GM19240 (cell line): ENCODE measurements around the gene MGAT4D.
"Not testable (repeated sequence)": the region's sequence is repeated elsewhere in the genome, so short reads cannot be mapped to it uniquely, and the experiment has no call there.

Experiments
- DNase-seq: peaks from one replicate; pipeline ENCODE4 v3.0.0; 2011; ENCODE audit warnings: low spot score; ENCODE audit not compliant: insufficient read length

MGAT4D gene

GRCh38 chr4:140497747-140498636 is at the start of gene MGAT4D:
Gene MGAT4D, minus strand, starts transcription at chr4:140498293. Its CDS starts 71 bp downstream, at chr4:140498222.
- no peak for DNase-seq

- DNase-seq: no peak
Observed at GRCh38 chr4:140533951-140534480, 35.9 kb upstream of the MGAT4D start.

- no peak for DNase-seq
Observed at GRCh38 chr4:140529434-140529833, 31.3 kb upstream of the MGAT4D start.

GRCh38 chr4:140523857-140524742 is 26.0 kb upstream of the MGAT4D start, which contains the start of gene ELMOD2:
Gene ELMOD2, plus strand, starts transcription at chr4:140524168. Its CDS starts 1,261 bp downstream, at chr4:140525429.
- peak; percentile 94 for DNase-seq

GRCh38 chr4:140523370-140523856 is 25.3 kb upstream of the MGAT4D start:
- DNase-seq: no peak

GRCh38 chr4:140515423-140515822 is 17.3 kb upstream of the MGAT4D start:
- no peak for DNase-seq

- not testable (repeated sequence) for DNase-seq
Observed at GRCh38 chr4:140513765-140514164, 15.7 kb upstream of the MGAT4D start.

- DNase-seq: no peak
Observed at GRCh38 chr4:140504261-140504660, 6.2 kb upstream of the MGAT4D start.

GRCh38 chr4:140499391-140499790 is 1.3 kb upstream of the MGAT4D start:
- DNase-seq: no peak

- DNase-seq: no peak
Observed at GRCh38 chr4:140497405-140497746, 717 bp downstream of the MGAT4D start.

- DNase-seq: no peak
Observed at GRCh38 chr4:140485939-140486338, 12.2 kb downstream of the MGAT4D start.

GRCh38 chr4:140483445-140483844 is 14.6 kb downstream of the MGAT4D start:
- DNase-seq: no peak

GRCh38 chr4:140472156-140472555 is 25.9 kb downstream of the MGAT4D start:
- DNase-seq: no peak

GRCh38 chr4:140469791-140470733 is 28.0 kb downstream of the MGAT4D start:
- no peak for DNase-seq

GRCh38 chr4:140466146-140466545 is 31.9 kb downstream of the MGAT4D start:
- no peak for DNase-seq

GRCh38 chr4:140463614-140464013 is 34.5 kb downstream of the MGAT4D start:
- DNase-seq: no peak

GRCh38 chr4:140463182-140463581 is 34.9 kb downstream of the MGAT4D start:
- DNase-seq: no peak

GRCh38 chr4:140450352-140450751 is 47.7 kb downstream of the MGAT4D start:
- no peak for DNase-seq

GRCh38 chr4:140448830-140449229 is 49.3 kb downstream of the MGAT4D start:
- no peak for DNase-seq

- no peak for DNase-seq
Observed at GRCh38 chr4:140448162-140448561, 49.9 kb downstream of the MGAT4D start.

GRCh38 chr4:140444347-140444746 is 53.7 kb downstream of the MGAT4D start:
- not testable (repeated sequence) for DNase-seq
